DND-41 (cell line): ENCODE data around the gene CCL3.

Source experiments
- CTCF ChIP-seq: IDR thresholded peaks from 2 replicates; pipeline ENCODE4 v1.5.1; 2012; ENCODE audit warnings: borderline replicate concordance, low read length, moderate library complexity, mild to moderate bottlenecking; ENCODE audit not compliant: poor library complexity, severe bottlenecking; ENCODE audit errors: extremely low read depth
- EZH2 ChIP-seq: IDR thresholded peaks from 3 replicates; pipeline ENCODE4 v1.6.1; 2012; ENCODE audit warnings: borderline replicate concordance, low read depth, mild to moderate bottlenecking, moderate library complexity, low read length, inconsistent platforms; ENCODE audit not compliant: severe bottlenecking

GRCh38 chr17:36124879-36125824 is 35.2 kb upstream of the CCL3 start:
- TF ChIP-seq CTCF (peak; percentile 16), EZH2 (no peak)
